Measurements from ENCODE around the gene ZNF771. TPM values are rescaled to one million over a fixed set of nuclear protein-coding genes. Genes with fewer than 3 reads are reported as not detected.
A peak's percentile ranks its signal among the peaks of the same experiment; 100 is the strongest.

Gene ZNF771
- total RNA-seq, 1 experiment from 2014 or later: 11.0 TPM

GRCh38 chr16:30429678-30430427 lies 22.4 kb downstream of the ZNF771 start, which contains the start of gene DCTPP1 (continued):
- TF ChIP-seq ZBTB33 (IDR thresholded peaks at IDR 0.05; ENCODE audit: extremely low read depth, insufficient replicate concordance, low read length) (no peak), ZFX (IDR thresholded peaks at IDR 0.05) (0 out of 2 replicates have a peak, but pooled peaks have one; percentile 79)
- TF ChIP-seq, protein P1, sequence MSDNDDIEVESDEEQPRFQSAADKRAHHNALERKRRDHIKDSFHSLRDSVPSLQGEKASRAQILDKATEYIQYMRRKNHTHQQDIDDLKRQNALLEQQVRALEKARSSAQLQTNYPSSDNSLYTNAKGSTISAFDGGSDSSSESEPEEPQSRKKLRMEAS (IDR thresholded peaks at IDR 0.05): peak; percentile 92

DNA sequence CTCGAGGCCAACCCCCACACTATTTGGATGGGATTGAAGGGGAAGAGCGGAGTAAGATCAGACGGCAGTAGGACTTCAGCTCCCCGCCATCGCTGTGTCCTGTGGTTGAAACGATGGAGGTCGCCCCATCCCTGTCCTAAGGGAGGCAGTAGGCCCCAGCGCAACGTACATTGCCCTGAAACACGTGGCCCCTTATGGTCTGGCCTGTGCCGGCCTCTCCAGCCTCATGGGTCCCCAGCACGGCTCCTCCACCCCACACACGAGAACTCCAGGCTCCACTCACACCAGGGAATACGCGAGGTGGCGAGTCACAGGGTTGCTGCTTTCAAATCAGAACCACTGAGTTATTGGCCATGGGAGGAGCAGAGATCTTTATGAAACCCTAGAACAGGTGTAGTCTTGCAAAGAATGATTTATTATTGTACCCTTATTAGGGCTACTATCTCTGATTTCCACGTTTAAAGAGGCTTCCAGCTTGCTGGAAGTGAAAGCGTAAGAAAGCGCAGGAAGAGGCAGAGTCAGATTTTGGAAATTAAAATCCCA lies 23.1 kb downstream of the ZNF771 start:
- BruUV-seq (replicated peaks): TSS peak; percentile 91
- RAD21 ChIA-PET (ENCODE audit: low non-redundant PET in 1 of 2, low total read pairs in 2 of 2, uncharacterized antibody in 2 of 2, unreplicated experiment in 2 of 2): interaction anchor here (0.8 to 1.6 kb wide), 9 partner anchors 13 to 220 kb away, joined by 3 to 18 read pairs (median 5); partner anchors contain the start of genes PRR14 (in 1 of the 2), ZNF688 (in 1 of the 2), ZNF747 (in 1 of the 2) and ZNF764 (in 1 of the 2)
- peak overlapping the region; percentile 63 for H3K27ac ChIP-seq (ENCODE audit: low read depth, low read length)
- H3K79me2 ChIP-seq (ENCODE audit: insufficient read depth, low read length): peaks cover 41% of the 10 kb centered on the region
- peak overlapping the region; percentile 12 for H2AFZ ChIP-seq (ENCODE audit: low read depth, low read length, poor library complexity, severe bottlenecking)
- peaks cover 8 to 29% of the 10 kb centered on the region in 2 experiments for H3K4me1 ChIP-seq (ENCODE audit: control insufficient read depth in 1 of 2, insufficient read depth in 2 of 2, low read length in 2 of 2)
- no peaks in the 10 kb centered on the region for H4K20me1 ChIP-seq (ENCODE audit: insufficient read depth)
- no peak for DNase-seq (ENCODE audit: low read depth, low spot score)
- POLR2A ChIA-PET: interaction anchor here (0.9 to 1.3 kb wide), 12 partner anchors 12 to 204 kb away, joined by 3 to 15 read pairs (median 4); partner anchors contain the start of genes SEPHS2, ZNF48, ZNF689 and ZNF747
- H3K9ac ChIP-seq (ENCODE audit: low read length): peak overlapping the region; percentile 96
- H3K27me3 ChIP-seq (ENCODE audit: insufficient read depth, low read length): no peaks in the 10 kb centered on the region
- CTCF ChIA-PET: interaction anchor here (0.5 to 2.4 kb wide), 27 partner anchors 9 to 338 kb away, joined by 3 to 52 read pairs (median 7); partner anchors contain the start of genes FBRS, PRR14, TBX6 and ZNF48
- H3K36me3 ChIP-seq (ENCODE audit: control insufficient read depth in 1 of 2, insufficient read depth in 2 of 2, low read length in 2 of 2): peaks cover 6 to 21% of the 10 kb centered on the region in 2 experiments; a peak in 3 of 4 replicates
- H3K9me3 ChIP-seq (ENCODE audit: control insufficient read depth in 1 of 2, insufficient read depth in 1 of 2, low read depth in 1 of 2, low read length in 2 of 2): no peaks in the 10 kb centered on the region
- H3K9me2 ChIP-seq (ENCODE audit: insufficient read depth): no peaks in the 10 kb centered on the region
- peak; percentile 46 for ATAC-seq
- peak overlapping the region in 1 of 2 experiments; percentile 17; a peak in 1 of 4 replicates for H3K4me3 ChIP-seq (replicated peaks in 1 of 2; ENCODE audit: low read depth in 1 of 2, low read length in 2 of 2)
- peak overlapping the region; percentile 89 for H3K4me2 ChIP-seq (ENCODE audit: low read length)
- intact Hi-C loops (cut with micrococcal nuclease): loop anchor here (5.0 kb wide), 3 partner anchors 97 to 197 kb away; partner anchors contain the start of gene ZNF768
- peak; percentile 67; the same call in 1 of the 2 replicates for TF ChIP-seq ZFX (IDR thresholded peaks at IDR 0.05)
- TF ChIP-seq RAD21 (IDR thresholded peaks at IDR 0.05; ENCODE audit: low read depth): 0 out of 2 replicates have a peak, but pooled peaks have one; percentile 15
- TF ChIP-seq SRF (IDR thresholded peaks at IDR 0.05; ENCODE audit: low read depth): no peak
- TF ChIP-seq POLR2AphosphoS5 (IDR thresholded peaks at IDR 0.05; ENCODE audit: low read depth, low read length): no peak
- no peak for TF ChIP-seq YY1 (IDR thresholded peaks at IDR 0.05; ENCODE audit: extremely low read depth, insufficient replicate concordance, low read depth, low read length)
- TF ChIP-seq ZBTB33 (IDR thresholded peaks at IDR 0.05; ENCODE audit: extremely low read depth, insufficient replicate concordance, low read length): no peak
- TF ChIP-seq CBX3 (IDR thresholded peaks at IDR 0.05; ENCODE audit: low read depth): no peak; the same call in 1 of the 2 replicates
- no peak for TF ChIP-seq EZH2phosphoT487 (IDR thresholded peaks at IDR 0.05; ENCODE audit: borderline replicate concordance)
- TF ChIP-seq, protein P2, sequence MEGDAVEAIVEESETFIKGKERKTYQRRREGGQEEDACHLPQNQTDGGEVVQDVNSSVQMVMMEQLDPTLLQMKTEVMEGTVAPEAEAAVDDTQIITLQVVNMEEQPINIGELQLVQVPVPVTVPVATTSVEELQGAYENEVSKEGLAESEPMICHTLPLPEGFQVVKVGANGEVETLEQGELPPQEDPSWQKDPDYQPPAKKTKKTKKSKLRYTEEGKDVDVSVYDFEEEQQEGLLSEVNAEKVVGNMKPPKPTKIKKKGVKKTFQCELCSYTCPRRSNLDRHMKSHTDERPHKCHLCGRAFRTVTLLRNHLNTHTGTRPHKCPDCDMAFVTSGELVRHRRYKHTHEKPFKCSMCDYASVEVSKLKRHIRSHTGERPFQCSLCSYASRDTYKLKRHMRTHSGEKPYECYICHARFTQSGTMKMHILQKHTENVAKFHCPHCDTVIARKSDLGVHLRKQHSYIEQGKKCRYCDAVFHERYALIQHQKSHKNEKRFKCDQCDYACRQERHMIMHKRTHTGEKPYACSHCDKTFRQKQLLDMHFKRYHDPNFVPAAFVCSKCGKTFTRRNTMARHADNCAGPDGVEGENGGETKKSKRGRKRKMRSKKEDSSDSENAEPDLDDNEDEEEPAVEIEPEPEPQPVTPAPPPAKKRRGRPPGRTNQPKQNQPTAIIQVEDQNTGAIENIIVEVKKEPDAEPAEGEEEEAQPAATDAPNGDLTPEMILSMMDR (IDR thresholded peaks at IDR 0.05 in 2 of 3, conservative IDR thresholded peaks at IDR 0.05 in 1 of 3; ENCODE audit: borderline replicate concordance in 1 of 3, insufficient read depth in 1 of 3, low read depth in 2 of 3, low read length in 2 of 3): peak in 1 of 3 experiments; percentile 83; a peak in 3 of 6 replicates
- TF ChIP-seq EZH2 (IDR thresholded peaks at IDR 0.05): no peak
- TF ChIP-seq POLR2A (IDR thresholded peaks at IDR 0.05; ENCODE audit: borderline replicate concordance, extremely low read depth, insufficient read depth, insufficient read length): peak; percentile 29
- TF ChIP-seq FOSL1 (IDR thresholded peaks at IDR 0.05; ENCODE audit: low read depth): no peak
- no peak for TF ChIP-seq ATF3 (IDR thresholded peaks at IDR 0.05)
